HepG2 (cell line): ENCODE data around the gene YY1. TPM values are rescaled to one million over a fixed set of nuclear protein-coding genes. Genes with fewer than 3 reads are reported as not detected.
A peak's percentile ranks its signal among the peaks of the same experiment; 100 is the strongest.

Source experiments
- HNF4A ChIP-seq: sonication (generic); formaldehyde crosslinking; IDR thresholded peaks from 2 replicates; pipeline ENCODE4 v1.4.0; 2020; ENCODE audit warnings: missing genetic modification reagents
- NR2F1 ChIP-seq, 2 experiments: fragments of 450-650 bp in 1 of 2; formaldehyde crosslinking in 1 of 2; IDR thresholded peaks; 2 replicates each; pipeline versions ENCODE4 v1.5.0 to v1.6.1; 2016 to 2020; ENCODE audit warnings: mild to moderate bottlenecking in 1 of 2, missing compliant biosample characterization in 1 of 2, missing genetic modification reagents in 1 of 2, moderate library complexity in 1 of 2
- PHF21A ChIP-seq: sonication (generic); formaldehyde crosslinking; IDR thresholded peaks from 2 replicates; pipeline ENCODE4 v1.5.0; 2020; ENCODE audit warnings: mild to moderate bottlenecking, missing genetic modification reagents
- SOX5 ChIP-seq: IDR thresholded peaks from 2 replicates; pipeline ENCODE4 v1.6.1; 2016; ENCODE audit warnings: borderline replicate concordance
- TFDP1 ChIP-seq: IDR thresholded peaks from 2 replicates; pipeline ENCODE4 v1.6.1; 2016; ENCODE audit warnings: missing compliant biosample characterization, missing genetic modification reagents, borderline replicate concordance
- THYN1 ChIP-seq: sonication (generic); formaldehyde crosslinking; IDR thresholded peaks from 2 replicates; pipeline ENCODE4 v1.8.1; 2023; ENCODE audit warnings: low read depth, mild to moderate bottlenecking, moderate library complexity, missing genetic modification reagents, borderline replicate concordance
- TSC22D2 ChIP-seq: sonication (generic); formaldehyde crosslinking; IDR thresholded peaks from 2 replicates; pipeline ENCODE4 v1.5.1; 2020; ENCODE audit warnings: missing genetic modification reagents, mild to moderate bottlenecking, borderline replicate concordance
- ZHX1 ChIP-seq: sonication (generic); formaldehyde crosslinking; IDR thresholded peaks from 2 replicates; pipeline ENCODE4 v1.8.1; 2022; ENCODE audit warnings: low read depth, mild to moderate bottlenecking, missing genetic modification reagents
- ZNF383 ChIP-seq: sonication (generic); formaldehyde crosslinking; IDR thresholded peaks from 2 replicates; pipeline ENCODE4 v1.4.0; 2020; ENCODE audit warnings: missing genetic modification reagents, mild to moderate bottlenecking, borderline replicate concordance
- ZNF746 ChIP-seq: sonication (generic); formaldehyde crosslinking; IDR thresholded peaks from 2 replicates; pipeline ENCODE4 v1.8.0; 2022; ENCODE audit warnings: mild to moderate bottlenecking, missing genetic modification reagents
- ZNF766 ChIP-seq: sonication (generic); formaldehyde crosslinking; IDR thresholded peaks from 2 replicates; pipeline ENCODE4 v1.5.0; 2020; ENCODE audit warnings: missing genetic modification reagents, borderline replicate concordance
- polyA plus RNA-seq, 8 experiments: library from polyadenylated mRNA; depleted of rRNA in 3 of 8; stranded (reverse) in 7 of 8; unstranded in 1 of 8; fragments of >200 nt; fragmentation: Illumina TruSeq in 4 of 8; extraction: Trizol in 4 of 8; gene quantifications; 2 replicates each; pipeline versions ENCODE4 v1.2.1 to v1.2.3, GENCODE V29; 2011 to 2016; ENCODE audit warnings: low read depth in 4 of 8, missing spikeins in 1 of 8, mixed read lengths in 1 of 8; ENCODE audit not compliant: insufficient read depth in 1 of 8
- total RNA-seq, 5 experiments: library from RNA; depleted of rRNA; stranded (reverse); fragments of >200 nt; fragmentation: Illumina TruSeq; extraction: Trizol; gene quantifications; 2 replicates each; pipeline ENCODE4 v1.2.3, GENCODE V29; 2016; ENCODE audit warnings: low read depth in 1 of 5
- TF ChIP-seq, protein P1 (sequence below): sonication (generic); formaldehyde crosslinking; IDR thresholded peaks from 2 replicates; pipeline ENCODE4 v1.4.0; 2020; ENCODE audit warnings: mild to moderate bottlenecking, missing genetic modification reagents, borderline replicate concordance
- TF ChIP-seq, protein P2 (sequence below): sonication (generic); formaldehyde crosslinking; IDR thresholded peaks from 2 replicates; pipeline ENCODE4 v1.8.0; 2022; ENCODE audit warnings: low read depth, missing genetic modification reagents
- TF ChIP-seq, protein P3 (sequence below): fragments of 450-650 bp; IDR thresholded peaks from 2 replicates; pipeline ENCODE4 v1.6.1; 2017; ENCODE audit warnings: mild to moderate bottlenecking

The YY1 gene
- total and polyA plus RNA-seq, 2 of the 13 experiments (the other 11 are each of a cell fraction or from before 2014, with no cell fraction given) = 29.4 to 68.1 TPM

- TF ChIP-seq ZNF746 (CRISPR knock-in tag) (0 out of 2 replicates have a peak, but pooled peaks have one; percentile 17), ZNF766 (no peak), TSC22D2 (CRISPR knock-in tag) (no peak), NR2F1 (CRISPR knock-in tag; IDR thresholded peaks at IDR 0.05) (peak in 1 of 2 experiments; percentile 68; a peak in 2 of 4 replicates), SOX5 (CRISPR knock-in tag) (peak; percentile 20; the same call in 1 of the 2 replicates), ZNF383 (CRISPR knock-in tag) (no peak), THYN1 (CRISPR knock-in tag) (no peak), ZHX1 (CRISPR knock-in tag) (no peak), HNF4A (peak; percentile 51; the same call in 1 of the 2 replicates), TFDP1 (CRISPR knock-in tag) (no peak), PHF21A (CRISPR knock-in tag) (no peak)
- TF ChIP-seq, protein P1, sequence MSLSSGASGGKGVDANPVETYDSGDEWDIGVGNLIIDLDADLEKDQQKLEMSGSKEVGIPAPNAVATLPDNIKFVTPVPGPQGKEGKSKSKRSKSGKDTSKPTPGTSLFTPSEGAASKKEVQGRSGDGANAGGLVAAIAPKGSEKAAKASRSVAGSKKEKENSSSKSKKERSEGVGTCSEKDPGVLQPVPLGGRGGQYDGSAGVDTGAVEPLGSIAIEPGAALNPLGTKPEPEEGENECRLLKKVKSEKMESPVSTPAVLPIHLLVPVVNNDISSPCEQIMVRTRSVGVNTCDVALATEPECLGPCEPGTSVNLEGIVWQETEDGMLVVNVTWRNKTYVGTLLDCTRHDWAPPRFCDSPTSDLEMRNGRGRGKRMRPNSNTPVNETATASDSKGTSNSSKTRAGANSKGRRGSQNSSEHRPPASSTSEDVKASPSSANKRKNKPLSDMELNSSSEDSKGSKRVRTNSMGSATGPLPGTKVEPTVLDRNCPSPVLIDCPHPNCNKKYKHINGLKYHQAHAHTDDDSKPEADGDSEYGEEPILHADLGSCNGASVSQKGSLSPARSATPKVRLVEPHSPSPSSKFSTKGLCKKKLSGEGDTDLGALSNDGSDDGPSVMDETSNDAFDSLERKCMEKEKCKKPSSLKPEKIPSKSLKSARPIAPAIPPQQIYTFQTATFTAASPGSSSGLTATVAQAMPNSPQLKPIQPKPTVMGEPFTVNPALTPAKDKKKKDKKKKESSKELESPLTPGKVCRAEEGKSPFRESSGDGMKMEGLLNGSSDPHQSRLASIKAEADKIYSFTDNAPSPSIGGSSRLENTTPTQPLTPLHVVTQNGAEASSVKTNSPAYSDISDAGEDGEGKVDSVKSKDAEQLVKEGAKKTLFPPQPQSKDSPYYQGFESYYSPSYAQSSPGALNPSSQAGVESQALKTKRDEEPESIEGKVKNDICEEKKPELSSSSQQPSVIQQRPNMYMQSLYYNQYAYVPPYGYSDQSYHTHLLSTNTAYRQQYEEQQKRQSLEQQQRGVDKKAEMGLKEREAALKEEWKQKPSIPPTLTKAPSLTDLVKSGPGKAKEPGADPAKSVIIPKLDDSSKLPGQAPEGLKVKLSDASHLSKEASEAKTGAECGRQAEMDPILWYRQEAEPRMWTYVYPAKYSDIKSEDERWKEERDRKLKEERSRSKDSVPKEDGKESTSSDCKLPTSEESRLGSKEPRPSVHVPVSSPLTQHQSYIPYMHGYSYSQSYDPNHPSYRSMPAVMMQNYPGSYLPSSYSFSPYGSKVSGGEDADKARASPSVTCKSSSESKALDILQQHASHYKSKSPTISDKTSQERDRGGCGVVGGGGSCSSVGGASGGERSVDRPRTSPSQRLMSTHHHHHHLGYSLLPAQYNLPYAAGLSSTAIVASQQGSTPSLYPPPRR (CRISPR knock-in tag) = no peak
- TF ChIP-seq, protein P2, sequence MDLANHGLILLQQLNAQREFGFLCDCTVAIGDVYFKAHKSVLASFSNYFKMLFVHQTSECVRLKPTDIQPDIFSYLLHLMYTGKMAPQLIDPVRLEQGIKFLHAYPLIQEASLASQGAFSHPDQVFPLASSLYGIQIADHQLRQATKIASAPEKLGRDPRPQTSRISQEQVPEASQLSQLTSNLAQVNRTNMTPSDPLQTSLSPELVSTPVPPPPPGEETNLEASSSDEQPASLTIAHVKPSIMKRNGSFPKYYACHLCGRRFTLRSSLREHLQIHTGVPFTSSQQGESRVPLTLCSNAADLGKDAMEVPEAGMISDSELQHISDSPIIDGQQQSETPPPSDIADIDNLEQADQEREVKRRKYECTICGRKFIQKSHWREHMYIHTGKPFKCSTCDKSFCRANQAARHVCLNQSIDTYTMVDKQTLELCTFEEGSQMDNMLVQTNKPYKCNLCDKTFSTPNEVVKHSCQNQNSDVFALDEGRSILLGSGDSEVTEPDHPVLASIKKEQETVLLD (CRISPR knock-in tag) = no peak
- TF ChIP-seq, protein P3, sequence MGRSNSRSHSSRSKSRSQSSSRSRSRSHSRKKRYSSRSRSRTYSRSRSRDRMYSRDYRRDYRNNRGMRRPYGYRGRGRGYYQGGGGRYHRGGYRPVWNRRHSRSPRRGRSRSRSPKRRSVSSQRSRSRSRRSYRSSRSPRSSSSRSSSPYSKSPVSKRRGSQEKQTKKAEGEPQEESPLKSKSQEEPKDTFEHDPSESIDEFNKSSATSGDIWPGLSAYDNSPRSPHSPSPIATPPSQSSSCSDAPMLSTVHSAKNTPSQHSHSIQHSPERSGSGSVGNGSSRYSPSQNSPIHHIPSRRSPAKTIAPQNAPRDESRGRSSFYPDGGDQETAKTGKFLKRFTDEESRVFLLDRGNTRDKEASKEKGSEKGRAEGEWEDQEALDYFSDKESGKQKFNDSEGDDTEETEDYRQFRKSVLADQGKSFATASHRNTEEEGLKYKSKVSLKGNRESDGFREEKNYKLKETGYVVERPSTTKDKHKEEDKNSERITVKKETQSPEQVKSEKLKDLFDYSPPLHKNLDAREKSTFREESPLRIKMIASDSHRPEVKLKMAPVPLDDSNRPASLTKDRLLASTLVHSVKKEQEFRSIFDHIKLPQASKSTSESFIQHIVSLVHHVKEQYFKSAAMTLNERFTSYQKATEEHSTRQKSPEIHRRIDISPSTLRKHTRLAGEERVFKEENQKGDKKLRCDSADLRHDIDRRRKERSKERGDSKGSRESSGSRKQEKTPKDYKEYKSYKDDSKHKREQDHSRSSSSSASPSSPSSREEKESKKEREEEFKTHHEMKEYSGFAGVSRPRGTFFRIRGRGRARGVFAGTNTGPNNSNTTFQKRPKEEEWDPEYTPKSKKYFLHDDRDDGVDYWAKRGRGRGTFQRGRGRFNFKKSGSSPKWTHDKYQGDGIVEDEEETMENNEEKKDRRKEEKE = no peak
Measured at GRCh38 chr14:100323121-100323941, 84.4 kb downstream of the YY1 start, which contains the start of gene SLC25A47 (continued).
